ENCODE measurements around the gene HDAC2.

DNA sequence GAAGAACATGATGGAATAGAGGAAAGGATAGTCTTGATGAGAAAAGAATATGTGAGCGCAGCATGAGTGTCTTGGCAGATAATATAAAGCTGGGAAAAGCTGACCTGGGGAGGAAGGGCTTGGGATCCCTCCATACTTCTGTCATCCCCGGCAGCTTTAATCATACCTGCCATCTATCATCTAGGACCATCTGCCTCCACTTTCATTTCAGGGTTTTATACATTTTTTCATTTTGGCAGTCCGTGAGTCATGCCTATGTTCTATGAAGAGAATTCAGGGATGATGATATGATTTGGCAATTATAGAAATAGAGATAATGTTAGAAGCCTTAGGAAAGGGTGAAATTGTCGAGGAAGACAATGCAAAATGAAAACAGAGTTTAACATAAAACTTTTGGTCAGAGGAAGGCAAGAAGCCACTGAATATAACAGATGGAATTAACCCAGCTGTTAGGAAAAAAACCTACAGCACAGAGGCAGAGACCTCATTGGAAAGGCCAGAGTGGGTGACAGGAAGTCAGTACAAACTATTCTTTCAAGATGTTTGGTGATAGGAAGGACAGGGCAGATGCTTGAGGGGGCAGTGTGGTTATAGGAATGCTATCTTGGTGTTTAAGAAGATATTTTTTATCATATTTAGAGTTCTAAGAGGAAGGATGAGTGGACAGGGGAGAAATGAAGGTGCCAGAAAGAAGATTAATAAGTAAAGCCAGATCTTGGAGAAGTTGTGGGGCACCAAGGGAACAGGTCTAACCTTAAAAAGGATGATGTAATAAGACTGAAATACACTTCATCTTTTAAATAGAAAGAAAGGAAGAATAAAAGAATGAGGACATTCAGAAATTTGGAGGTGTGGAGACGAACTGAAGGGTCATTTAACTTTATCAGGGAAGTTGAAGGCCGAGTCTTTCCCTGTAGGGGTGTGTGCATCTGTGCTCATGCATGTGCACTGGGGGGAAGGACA lies 76.0 kb downstream of the HDAC2 start:
- TF ChIP-seq, protein P1, sequence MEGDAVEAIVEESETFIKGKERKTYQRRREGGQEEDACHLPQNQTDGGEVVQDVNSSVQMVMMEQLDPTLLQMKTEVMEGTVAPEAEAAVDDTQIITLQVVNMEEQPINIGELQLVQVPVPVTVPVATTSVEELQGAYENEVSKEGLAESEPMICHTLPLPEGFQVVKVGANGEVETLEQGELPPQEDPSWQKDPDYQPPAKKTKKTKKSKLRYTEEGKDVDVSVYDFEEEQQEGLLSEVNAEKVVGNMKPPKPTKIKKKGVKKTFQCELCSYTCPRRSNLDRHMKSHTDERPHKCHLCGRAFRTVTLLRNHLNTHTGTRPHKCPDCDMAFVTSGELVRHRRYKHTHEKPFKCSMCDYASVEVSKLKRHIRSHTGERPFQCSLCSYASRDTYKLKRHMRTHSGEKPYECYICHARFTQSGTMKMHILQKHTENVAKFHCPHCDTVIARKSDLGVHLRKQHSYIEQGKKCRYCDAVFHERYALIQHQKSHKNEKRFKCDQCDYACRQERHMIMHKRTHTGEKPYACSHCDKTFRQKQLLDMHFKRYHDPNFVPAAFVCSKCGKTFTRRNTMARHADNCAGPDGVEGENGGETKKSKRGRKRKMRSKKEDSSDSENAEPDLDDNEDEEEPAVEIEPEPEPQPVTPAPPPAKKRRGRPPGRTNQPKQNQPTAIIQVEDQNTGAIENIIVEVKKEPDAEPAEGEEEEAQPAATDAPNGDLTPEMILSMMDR (IDR thresholded peaks at IDR 0.05) = no peak
- TF ChIP-seq POLR2A (IDR thresholded peaks at IDR 0.05; ENCODE audit: low read depth) (no peak), EP300 (IDR thresholded peaks at IDR 0.05) (no peak), POLR2AphosphoS5 (IDR thresholded peaks at IDR 0.05) (no peak)
